Peyer's patch (tissue), 4 donors: ENCODE measurements around the gene STAT6.

Experiments used
- CTCF ChIP-seq, 6 experiments: fragments of 450-650 bp in 4 of 6; fragments of 200-600 bp in 2 of 6; sonication (generic) in 1 of 6; IDR thresholded peaks; one replicate each; pipeline ENCODE4 v1.5.1; 2017 to 2019; ENCODE audit warnings: antibody characterized with exemption in 6 of 6, mild to moderate bottlenecking in 3 of 6, moderate library complexity in 1 of 6
- POLR2A ChIP-seq, 2 donors: fragments of 450-650 bp; IDR thresholded peaks; one replicate each; pipeline ENCODE4 v1.5.1; 2017; ENCODE audit warnings: antibody characterized with exemption in 2 of 2, mild to moderate bottlenecking in 2 of 2, moderate library complexity in 2 of 2

GRCh38 chr12:57057067-57057751, 54.0 kb downstream of the STAT6 start:
- TF ChIP-seq CTCF (IDR thresholded peaks at IDR 0.05) (no peak), POLR2A (IDR thresholded peaks at IDR 0.05) (no peak)
